NB4 (cell line): ENCODE data around the gene TSFM.
A peak's percentile ranks its signal among the peaks of the same experiment; 100 is the strongest.

Experiments
- DNase-seq: peaks from one replicate; pipeline ENCODE4 v3.0.0; 2010; ENCODE audit warnings: low read depth
- H3K4me3 ChIP-seq: one replicate; pipeline ENCODE4 v1.5.1; 2011; ENCODE audit warnings: mild to moderate bottlenecking, low read depth, low read length, moderate library complexity
- MYC ChIP-seq: IDR thresholded peaks from 2 replicates; pipeline ENCODE4 v1.6.1; 2011; ENCODE audit warnings: low read depth, low read length
- POLR2A ChIP-seq: IDR thresholded peaks from 2 replicates; pipeline ENCODE4 v1.6.1; 2011; ENCODE audit warnings: mild to moderate bottlenecking; ENCODE audit not compliant: insufficient read length; ENCODE audit errors: extremely low read depth
- TF ChIP-seq, protein P1 (sequence below): IDR thresholded peaks from one replicate; pipeline ENCODE4 v1.5.1; 2012; ENCODE audit warnings: low read depth, low read length
- TF ChIP-seq, protein P2 (sequence below): IDR thresholded peaks from 2 replicates; pipeline ENCODE4 v1.6.1; 2011; ENCODE audit warnings: low read depth, low read length

The TSFM gene

DNA sequence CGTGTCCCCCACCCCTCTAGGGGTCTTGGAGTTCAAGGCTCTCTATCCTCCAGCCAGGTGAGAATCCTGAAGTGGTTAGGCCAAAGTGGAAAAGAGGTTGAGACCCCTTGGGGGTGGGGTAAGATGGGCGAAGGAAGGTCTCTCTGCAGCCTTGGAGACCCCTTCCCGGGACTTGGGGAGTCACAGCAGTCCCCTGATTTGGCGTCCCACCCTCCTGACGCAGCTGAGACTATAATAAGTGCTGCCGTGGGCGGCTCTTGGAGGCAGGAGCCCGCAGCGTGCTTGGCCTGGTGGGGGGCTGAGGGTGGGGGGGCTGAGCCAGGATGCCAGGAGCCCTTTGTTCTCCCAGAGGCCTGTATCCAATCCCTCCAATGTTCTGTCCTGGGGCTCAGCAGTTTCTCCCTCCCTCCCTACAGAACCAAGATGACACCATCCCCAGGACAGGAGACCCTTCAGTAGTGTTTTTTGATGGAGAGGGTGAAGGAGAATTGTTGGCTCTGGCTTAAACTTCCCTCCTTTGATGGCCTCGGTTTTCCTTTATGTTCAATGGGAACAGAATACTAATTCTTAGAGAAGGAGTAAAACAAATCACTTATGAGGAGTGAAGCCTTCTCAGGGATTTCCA lies 42.6 kb upstream of the TSFM start:
- DNase-seq = no peak
- TF ChIP-seq POLR2A (no peak), MYC (no peak)
- TF ChIP-seq, protein P1, sequence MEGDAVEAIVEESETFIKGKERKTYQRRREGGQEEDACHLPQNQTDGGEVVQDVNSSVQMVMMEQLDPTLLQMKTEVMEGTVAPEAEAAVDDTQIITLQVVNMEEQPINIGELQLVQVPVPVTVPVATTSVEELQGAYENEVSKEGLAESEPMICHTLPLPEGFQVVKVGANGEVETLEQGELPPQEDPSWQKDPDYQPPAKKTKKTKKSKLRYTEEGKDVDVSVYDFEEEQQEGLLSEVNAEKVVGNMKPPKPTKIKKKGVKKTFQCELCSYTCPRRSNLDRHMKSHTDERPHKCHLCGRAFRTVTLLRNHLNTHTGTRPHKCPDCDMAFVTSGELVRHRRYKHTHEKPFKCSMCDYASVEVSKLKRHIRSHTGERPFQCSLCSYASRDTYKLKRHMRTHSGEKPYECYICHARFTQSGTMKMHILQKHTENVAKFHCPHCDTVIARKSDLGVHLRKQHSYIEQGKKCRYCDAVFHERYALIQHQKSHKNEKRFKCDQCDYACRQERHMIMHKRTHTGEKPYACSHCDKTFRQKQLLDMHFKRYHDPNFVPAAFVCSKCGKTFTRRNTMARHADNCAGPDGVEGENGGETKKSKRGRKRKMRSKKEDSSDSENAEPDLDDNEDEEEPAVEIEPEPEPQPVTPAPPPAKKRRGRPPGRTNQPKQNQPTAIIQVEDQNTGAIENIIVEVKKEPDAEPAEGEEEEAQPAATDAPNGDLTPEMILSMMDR = no peak
- TF ChIP-seq, protein P2, sequence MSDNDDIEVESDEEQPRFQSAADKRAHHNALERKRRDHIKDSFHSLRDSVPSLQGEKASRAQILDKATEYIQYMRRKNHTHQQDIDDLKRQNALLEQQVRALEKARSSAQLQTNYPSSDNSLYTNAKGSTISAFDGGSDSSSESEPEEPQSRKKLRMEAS = no peak
- no peak overlapping the region for H3K4me3 ChIP-seq

DNA sequence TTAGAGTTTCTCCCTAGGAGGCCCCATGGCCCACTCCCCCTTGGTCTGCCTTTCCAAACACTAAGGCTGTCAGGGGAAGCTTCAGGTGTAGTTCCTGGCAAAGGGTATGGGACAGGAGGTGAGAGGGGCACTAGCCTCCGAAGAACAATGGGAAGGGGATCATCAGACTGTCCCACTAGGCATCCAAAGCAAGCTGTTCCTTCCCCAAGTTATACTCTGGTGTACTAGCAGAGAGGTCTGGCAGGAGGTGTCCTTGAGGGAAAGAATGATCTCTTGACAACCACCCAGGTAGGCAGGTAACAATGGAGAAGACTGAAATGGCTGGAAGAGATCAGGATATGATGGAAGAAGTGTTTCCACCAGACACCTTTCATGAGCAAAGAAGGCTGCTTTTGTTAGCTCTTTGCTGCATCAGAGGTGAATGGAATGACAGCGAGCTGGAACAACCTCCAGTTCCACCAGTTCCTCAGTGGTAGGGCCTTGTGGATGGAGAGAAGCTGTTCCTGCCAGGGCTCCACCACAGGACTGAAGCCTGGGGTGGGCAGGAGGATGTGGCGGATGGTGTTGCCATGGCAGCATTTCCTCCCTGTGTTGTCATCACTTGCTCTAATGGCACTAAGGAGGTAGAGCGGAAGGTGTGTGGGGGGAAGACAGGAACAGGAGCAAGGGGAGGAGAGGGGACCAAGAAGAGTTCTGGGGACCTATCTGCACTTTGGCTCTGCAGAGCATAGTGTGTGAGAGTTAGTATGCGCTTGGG lies 41.8 kb upstream of the TSFM start:
- TF ChIP-seq, protein P1 = no peak
- TF ChIP-seq POLR2A = no peak
- no peak for TF ChIP-seq MYC
- TF ChIP-seq, protein P2 = no peak
- peak overlapping the region; percentile 74 for H3K4me3 ChIP-seq
- DNase-seq = peak; percentile 84

DNA sequence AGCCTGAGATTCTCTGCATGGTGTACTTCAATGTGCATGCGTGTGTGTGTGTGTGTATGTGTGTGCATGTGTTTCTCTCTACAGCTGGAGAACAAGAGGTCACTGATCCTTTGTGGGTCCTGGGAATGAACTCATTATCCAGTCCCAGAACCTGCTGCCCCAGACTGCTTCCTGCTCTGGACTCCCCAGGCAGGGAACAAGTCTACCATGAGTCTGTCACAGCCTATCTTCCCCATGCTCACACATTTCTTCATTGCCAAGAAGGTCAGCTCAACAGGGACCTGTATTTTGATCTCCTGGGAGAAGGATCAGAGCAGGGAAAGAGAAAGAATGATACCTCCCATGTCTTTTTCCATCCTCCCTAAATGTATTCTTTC lies 41.2 kb upstream of the TSFM start:
- DNase-seq = no peak
- peak overlapping the region; percentile 74 for H3K4me3 ChIP-seq
- TF ChIP-seq, protein P2 = no peak
- TF ChIP-seq MYC (no peak), POLR2A (no peak)
- TF ChIP-seq, protein P1 = no peak

DNA sequence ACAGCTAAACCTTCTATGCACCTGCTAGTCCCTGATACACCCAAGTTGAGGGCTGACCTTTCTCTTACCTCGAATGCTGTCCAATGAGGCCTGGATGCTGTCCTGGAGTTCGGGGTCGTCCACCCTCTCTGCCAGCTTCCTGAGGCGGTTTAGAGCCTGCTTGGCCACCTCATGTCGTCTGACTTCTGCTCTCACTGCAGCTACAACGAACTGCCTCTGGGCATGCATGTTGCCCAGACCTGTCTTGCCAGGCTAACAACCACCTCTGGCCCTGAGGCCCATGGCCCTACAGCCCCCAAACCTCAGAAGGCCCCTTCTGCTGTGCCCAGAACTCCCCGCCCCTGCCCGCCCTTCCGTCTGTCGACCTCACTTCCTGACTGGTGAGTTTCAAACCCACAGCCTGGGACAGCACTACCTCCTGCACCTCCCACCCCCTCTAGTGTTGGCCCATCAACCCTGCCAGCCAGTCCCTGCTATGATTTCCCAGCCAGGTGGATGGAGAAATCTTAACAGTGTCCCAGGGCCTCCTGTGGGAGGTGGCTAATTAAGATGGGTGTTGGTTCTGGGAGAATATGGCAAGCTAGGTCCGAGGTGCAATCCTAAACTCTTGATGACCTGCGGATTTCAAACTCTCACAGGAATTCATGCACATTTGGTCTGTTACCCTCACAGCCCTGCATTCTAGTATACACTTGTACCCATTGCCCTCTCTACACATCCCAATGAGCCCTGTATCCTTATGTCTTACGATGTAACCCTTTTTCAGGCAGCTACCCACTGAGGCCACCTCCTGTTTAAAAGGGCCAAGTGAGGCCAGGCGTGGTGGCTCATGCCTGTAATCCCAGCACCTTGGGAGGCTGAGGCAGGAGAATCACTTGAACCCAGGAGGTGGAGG lies 40.5 kb upstream of the TSFM start:
- peak; percentile 61 for TF ChIP-seq POLR2A
- peak; percentile 13; the same call in 1 of the 2 replicates for TF ChIP-seq MYC
- TF ChIP-seq, protein P1 = peak; percentile 57
- TF ChIP-seq, protein P2 = no peak
- DNase-seq = peak; percentile 87
- peak overlapping the region; percentile 74 for H3K4me3 ChIP-seq

DNA sequence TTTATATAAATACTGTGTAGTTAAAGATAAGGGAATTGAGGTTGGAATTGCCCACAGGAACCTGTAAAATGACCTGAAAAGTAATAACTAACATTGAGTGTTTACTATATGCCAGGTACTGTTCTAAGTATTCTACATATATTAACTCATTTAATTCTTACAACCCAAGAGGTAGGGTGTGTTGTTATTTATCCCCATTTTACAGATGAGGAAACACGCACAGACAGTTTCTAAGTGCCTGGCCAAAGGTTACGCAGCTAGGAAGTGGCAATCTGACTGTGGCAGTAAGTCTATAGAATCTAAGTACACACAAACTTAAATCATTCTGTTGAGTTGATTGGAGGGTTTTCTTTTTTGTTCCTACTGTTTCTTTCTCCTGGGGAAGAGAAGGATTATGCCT lies 38.8 kb upstream of the TSFM start:
- H3K4me3 ChIP-seq = peak overlapping the region; percentile 88
- DNase-seq = no peak
- TF ChIP-seq, protein P1 = no peak
- TF ChIP-seq, protein P2 = no peak
- TF ChIP-seq POLR2A (no peak), MYC (no peak)
